ENCODE data around the gene KRTDAP.
"Not testable (repeated sequence)": the region's sequence is repeated elsewhere in the genome, so short reads cannot be mapped to it uniquely, and the experiment has no call there.

KRTDAP gene

GRCh38 chr19:35487656-35488182, 2.5 kb downstream of the KRTDAP start:
- H3K4me3 ChIP-seq (ENCODE audit: control insufficient read depth, low read depth, low read length) = no peak overlapping the region
- no peak for DNase-seq (ENCODE audit: low read depth)
- no peak for TF ChIP-seq CTCF (IDR thresholded peaks at IDR 0.05; ENCODE audit: control insufficient read depth, insufficient read depth, low read depth, low read length, missing control alignments)

GRCh38 chr19:35486268-35486708, 4.0 kb downstream of the KRTDAP start:
- DNase-seq (ENCODE audit: low read depth) = no peak
- TF ChIP-seq CTCF (IDR thresholded peaks at IDR 0.05; ENCODE audit: control insufficient read depth, insufficient read depth, low read depth, low read length, missing control alignments) = no peak
- no peak overlapping the region for H3K4me3 ChIP-seq (ENCODE audit: control insufficient read depth, low read depth, low read length)

GRCh38 chr19:35484252-35485036, 5.8 kb downstream of the KRTDAP start:
- no peak for DNase-seq (ENCODE audit: low read depth)
- no peak overlapping the region for H3K4me3 ChIP-seq (ENCODE audit: control insufficient read depth, low read depth, low read length)
- no peak for TF ChIP-seq CTCF (IDR thresholded peaks at IDR 0.05; ENCODE audit: control insufficient read depth, insufficient read depth, low read depth, low read length, missing control alignments)

GRCh38 chr19:35483089-35483488, 7.2 kb downstream of the KRTDAP start:
- no peak overlapping the region for H3K4me3 ChIP-seq (ENCODE audit: control insufficient read depth, low read depth, low read length)
- TF ChIP-seq CTCF (IDR thresholded peaks at IDR 0.05; ENCODE audit: control insufficient read depth, insufficient read depth, low read depth, low read length, missing control alignments) = no peak
- no peak for DNase-seq (ENCODE audit: low read depth)

- no peak overlapping the region for H3K4me3 ChIP-seq (ENCODE audit: control insufficient read depth, low read depth, low read length)
- DNase-seq (ENCODE audit: low read depth) = no peak
- TF ChIP-seq CTCF (IDR thresholded peaks at IDR 0.05; ENCODE audit: control insufficient read depth, insufficient read depth, low read depth, low read length, missing control alignments) = no peak
Measured at GRCh38 chr19:35478794-35479677, 11.2 kb downstream of the KRTDAP start.

GRCh38 chr19:35476149-35476548, 14.1 kb downstream of the KRTDAP start:
- TF ChIP-seq CTCF (IDR thresholded peaks at IDR 0.05; ENCODE audit: control insufficient read depth, insufficient read depth, low read depth, low read length, missing control alignments) = no peak
- no peak overlapping the region for H3K4me3 ChIP-seq (ENCODE audit: control insufficient read depth, low read depth, low read length)
- no peak for DNase-seq (ENCODE audit: low read depth)

- not testable (repeated sequence) for H3K4me3 ChIP-seq (ENCODE audit: control insufficient read depth, low read depth, low read length); DNase-seq (ENCODE audit: low read depth)
Measured at GRCh38 chr19:35474594-35474993, 15.7 kb downstream of the KRTDAP start.

Data from AG09309 (cell line).